ENCODE data around the gene CISH.

DNA sequence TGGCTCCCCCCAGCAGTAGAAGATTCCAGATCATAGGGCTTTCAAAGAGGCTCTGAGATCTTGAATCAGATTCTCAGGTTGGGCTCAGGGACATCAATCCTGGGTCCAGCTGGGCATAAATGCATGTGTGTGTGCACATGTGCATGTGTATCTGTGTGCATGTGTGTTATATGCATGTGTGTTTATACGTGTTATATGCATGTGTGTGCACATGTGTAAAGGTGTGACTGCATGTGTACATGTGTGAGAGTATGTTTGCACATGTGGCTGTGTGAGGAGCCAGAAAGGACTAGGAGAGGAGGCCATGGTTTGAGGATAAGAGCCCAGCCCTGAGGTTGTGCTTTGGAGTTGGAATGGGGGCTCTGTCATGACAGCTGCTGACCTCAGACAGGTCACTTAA, 3.6 kb upstream of the CISH start:
- TF ChIP-seq POLR2A (IDR thresholded peaks at IDR 0.05), result no peak
- no peak for TF ChIP-seq CTCF (IDR thresholded peaks at IDR 0.05)

Measured in testis (tissue), 2 donors.